HG03108 (cell line): ENCODE results near the gene CLDN15.

ENCODE experiments used
- ATAC-seq: cut with Tn5 transposase; IDR thresholded peaks from one replicate; pipeline ENCODE4 v1.9.1; 2021; ENCODE audit warnings: moderate library complexity; ENCODE audit not compliant: unreplicated experiment

Gene CLDN15

DNA sequence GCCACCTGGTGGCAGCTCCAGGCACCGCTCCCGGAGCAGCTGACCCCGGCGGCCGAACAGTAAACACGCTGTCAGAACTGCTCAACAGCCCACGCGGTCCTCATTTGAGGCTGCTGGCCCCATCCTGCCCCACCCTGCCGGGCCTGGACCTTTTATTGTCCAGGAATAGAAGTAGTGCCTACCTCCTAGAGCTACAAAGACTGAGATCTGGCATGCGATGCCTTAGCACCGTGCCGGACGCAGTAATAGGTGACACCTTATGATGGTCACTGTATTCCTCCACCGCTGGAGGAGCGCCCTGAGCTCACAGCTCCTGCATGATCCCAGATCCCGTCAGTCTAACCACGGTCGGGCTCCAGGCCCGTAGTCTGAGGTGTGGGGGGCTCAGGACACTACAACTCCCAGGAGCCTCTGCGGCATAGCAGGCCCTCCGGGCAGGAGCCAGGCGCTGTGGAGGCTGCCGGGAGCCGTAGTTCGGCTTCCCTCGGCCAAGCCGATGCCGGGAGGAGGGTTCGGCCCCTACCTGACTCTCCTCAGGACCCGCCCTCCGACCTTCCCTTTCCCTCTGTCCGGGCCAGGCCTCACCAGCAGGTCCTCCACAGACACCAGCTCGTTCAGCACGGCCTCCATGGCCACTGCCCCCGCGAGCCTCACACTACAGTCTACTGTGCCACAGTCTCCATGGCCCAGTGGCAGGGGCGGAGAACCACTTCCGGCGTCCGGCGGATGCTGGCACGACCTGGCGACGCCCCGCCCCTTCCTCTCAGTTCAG is 7.0 kb upstream of the CLDN15 start, which contains the start of gene FIS1:
Gene FIS1 (minus strand): TSS at position 707 of the 772 bp plus-strand sequence. CDS start 77 bp downstream, at position 630.
- ATAC-seq = peak; percentile 93

DNA sequence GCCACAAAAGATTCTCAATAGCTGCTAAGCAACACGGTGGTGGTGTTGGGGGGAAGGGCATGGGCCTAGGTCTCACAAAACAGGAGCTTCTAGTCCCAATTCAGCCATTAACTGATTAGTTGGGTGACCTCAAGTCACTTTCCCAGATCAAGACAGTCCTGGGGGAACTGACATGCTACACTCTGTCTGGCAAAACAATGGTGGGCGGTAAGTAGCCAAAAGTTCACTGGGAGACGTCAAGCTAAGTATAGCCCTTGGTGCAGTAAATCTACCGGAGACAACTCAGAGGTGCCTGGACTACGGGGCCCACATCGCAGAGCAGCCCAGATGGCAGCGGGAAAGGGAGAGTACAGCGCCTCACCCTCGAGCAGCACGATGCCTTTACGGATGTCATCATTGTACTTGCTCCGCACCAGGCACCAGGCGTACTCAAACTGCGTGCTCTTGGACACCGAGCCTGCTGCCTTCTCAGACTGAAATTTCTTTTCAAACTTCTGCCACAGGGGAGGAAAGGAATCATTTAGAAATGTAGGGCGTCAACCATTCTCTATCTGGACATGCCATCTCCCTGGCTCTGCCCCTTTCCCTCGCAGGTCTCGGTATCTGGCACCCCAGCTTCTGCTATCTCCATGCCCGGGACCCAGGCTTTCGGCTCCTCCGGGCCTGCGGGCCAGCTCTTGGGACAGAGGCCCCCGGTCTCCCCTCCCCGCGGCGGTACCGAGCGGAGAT is 6.2 kb upstream of the CLDN15 start:
- no peak for ATAC-seq

DNA sequence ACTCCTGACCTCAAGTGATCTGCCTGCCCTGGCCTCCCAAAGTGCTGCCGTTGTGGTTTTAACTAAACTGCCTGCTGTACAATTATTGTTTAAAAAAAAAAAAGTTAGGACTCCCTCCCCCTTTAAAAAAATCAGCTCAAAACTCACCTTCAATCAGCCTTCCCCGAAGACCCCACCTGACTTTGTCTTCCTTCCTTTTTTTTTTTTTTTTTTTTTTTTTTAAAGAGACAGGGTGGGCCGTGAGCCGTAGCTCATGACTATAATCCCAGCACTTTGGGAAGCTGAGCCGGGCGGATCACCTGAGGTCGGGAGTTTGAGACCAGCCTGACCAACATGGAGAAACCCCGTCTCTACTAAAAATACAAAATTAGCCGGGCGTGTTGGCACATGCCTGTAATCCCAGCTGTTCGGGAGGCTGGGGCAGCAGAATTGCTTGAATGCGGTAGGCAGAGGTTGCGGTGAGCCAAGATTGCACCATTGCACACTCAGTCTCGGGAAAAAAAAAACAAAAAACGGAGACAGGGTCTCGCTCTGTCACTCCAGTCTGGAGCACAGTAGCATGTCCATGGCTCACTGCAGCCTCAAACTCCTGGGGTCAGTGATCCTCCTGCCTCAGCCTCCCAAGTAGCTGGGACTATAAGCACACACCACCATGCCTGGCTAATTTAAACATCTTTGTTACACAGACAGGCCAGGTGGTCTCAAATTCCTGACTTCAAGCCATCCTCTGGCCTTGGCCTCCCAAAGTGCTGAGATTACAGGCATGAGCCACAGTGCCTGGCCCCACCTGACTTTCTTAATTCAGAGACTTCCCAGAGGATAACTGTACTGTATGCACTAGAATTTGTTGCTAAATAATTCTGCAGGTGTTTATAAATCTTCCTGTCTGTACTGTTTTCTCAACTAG is 4.1 kb upstream of the CLDN15 start:
- no peak for ATAC-seq

DNA sequence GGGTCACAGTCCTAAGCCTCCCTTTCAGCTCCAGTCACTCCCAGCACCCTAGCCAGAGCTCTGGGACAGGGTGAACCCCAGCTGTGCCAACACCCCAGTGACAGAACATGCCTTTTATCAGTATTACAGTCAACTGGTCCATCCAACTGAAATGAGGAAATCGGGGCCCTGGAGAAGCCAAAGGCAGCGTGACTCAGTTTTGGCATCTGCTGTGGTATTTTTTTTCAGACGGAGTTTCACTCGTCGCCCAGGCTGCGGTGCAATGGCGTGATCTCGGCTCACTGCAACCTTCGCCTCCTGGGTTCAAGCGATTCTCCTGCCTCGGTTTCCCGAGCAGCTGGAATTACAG is 3.4 kb upstream of the CLDN15 start:
- no peak for ATAC-seq

DNA sequence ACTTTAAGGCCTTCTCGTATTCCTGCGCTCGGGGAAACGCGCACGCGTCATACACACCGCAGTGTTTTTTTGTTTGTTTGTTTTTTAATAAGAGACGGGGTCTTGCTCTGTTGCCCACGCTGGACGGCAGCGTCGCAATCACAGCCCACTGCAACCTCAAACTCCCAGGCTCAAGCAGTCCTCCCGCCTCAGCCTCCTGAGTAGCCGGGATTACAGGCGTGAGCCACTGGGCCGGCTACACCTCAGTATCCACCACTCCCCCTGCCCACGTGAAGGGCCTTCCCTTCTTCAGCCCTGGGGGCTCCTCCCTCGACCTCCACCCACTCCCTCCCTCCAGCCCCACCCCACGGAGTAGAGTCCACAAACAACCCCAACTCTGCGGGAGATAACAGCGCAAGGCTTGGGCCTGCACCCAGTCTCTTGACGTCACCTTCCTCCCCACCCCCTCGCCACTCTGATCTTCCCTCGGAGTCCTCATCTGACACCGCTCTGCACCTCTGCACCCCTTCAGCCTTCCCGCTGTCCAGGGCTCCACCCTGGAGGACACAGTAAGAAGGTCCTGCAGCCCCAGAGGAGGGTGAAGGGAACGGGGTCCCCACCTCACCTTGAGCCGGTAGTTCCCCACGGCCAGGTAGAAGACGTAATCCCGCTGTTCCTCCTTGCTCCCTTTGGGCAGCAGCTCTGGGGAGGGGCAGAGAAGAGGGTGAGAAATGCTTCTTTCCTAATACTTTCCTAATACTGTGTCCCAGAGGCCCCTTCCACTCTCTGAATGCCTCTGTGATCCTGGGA is 2.8 kb upstream of the CLDN15 start:
- ATAC-seq = no peak

DNA sequence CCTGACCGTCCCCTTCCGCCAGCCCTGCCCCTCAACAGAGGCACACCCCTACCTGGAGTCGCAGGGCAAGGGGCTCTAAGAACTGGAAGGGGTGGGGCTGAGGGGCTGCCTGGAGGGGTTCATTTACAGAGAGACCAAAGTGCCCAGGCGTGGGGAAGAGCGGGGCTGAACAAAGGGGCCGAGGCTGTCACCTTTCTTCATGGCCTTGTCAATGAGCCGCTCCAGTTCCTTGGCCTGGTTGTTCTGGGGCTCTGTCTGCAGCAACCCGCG is 2.3 kb upstream of the CLDN15 start:
- no peak for ATAC-seq

DNA sequence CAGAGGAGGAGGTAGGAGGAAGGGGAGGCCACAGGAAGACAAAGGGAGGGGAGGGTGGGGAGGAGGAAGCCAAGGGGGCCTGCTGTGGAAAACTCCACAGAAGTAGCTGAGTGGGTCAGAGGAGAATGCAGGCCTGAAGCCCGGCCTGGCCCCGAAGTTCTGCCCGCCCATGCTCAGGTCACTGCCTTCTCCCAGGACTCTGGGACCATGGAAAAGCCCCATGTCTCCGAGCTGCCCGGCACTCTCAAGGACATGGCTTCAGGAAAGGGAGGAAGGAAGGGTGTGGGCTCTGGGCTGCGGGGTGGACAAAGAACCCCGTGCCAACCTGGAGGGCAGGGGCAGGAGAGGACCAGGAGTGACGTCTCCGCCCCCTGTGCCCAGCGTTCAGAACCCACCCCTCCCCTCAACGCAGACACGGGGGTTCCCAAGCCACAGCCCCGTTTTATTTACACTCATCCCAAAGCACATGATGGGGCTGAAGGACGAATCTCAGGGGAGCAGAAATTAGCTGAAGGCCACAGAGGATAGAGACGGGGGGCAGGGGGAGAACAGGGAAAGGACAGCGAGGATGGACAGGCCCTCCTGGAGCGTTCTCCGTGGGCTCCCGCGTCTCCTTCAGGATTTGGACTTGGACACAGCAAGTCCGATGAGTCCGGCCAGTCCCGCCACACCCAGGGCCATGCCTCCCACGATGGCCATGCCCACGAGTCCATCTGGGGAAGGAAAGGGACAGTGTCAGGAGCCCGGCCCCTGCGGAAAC is 1.8 kb upstream of the CLDN15 start:
- ATAC-seq = no peak

DNA sequence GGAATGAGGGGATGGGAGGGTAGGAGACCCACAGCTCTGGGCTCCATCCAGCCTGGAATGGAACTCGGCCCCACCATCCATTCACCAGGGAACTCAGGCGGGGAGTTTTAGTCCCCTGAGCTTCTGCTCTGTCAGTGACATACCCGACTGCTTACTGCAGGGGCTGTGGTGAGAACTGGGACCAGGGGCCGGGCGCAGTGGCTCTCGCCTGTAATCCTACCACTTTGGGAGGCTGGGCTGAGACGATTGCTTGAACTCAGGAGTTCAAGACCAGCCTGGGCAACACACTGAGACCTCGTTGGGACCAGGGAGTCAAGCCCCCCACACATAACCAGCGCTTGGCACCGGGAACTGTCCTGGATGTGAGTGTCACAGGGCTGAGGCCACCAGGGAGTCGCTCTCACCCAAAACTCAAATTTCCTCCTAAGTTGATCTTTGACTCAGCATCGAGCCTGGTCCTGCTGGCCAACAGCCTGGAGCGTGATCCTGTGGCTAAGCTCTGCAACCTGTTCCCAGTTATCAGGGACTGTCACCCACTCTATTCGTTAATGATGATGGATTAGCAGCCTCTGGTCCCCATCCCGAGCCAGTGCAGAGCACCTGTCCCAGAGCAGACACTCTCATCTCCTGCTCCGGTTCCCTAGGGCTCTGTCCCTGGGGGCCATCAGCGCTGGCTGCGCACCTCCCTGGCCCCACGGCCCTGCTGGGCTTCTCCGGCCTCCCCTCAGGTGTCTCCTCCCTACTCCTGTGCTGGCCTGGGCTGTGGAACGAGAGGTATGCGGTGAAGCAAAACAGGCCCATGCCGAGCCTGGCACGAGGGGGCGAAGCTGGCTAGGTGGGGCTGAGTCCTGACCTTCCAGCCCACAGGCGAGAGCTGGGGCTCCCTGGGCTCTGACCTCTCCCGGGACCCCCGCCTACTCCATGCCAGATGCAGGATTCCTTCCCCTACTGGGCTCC is 902 bp upstream of the CLDN15 start:
- ATAC-seq = no peak

DNA sequence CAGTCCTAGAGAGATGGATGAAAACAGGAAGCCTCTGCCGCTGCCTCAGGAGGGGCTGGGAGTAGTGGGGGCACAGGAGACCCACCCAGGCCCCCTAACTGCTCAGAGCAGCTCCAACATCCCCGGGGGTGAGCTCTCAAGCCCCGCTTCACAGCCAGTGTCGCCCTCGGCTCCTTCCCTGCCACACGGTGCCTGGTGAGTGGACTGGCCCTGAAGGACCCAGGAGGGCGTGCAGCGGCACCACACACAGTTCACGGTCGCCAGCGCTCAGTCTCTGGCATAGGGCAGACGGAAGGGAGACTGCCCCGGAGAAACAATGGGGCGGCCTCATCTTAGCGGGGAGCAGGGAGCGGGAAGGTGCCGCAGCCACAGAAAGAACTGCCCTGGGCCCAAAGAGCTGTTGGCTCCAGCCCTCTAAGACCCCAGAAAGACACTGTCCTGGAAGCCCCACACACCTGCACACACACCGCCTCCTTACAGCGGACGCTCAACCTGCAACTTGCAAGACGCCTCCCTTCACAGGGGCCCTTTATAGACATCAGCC is 1.2 kb downstream of the CLDN15 start:
- ATAC-seq = no peak

DNA sequence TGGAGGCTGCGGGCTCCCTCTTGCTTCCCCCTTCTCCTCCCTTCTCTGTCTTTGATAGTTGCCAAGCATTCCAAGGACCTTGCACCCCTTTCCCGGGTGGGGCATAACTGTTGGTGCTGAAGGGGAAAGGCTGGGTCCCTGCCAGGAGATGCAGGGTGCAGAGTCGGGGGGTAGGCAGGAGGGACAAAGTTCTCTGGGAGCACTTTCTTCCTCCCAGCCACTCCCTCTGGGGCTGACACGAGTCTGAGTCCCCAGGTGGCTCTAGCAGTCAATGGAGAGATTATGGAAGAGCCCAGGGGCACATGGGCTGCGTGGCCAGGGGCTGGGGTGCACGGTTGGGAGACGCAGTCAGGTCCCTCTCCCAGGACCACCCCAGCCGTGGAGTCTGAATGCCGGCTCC is 2.1 kb downstream of the CLDN15 start:
- ATAC-seq = no peak

DNA sequence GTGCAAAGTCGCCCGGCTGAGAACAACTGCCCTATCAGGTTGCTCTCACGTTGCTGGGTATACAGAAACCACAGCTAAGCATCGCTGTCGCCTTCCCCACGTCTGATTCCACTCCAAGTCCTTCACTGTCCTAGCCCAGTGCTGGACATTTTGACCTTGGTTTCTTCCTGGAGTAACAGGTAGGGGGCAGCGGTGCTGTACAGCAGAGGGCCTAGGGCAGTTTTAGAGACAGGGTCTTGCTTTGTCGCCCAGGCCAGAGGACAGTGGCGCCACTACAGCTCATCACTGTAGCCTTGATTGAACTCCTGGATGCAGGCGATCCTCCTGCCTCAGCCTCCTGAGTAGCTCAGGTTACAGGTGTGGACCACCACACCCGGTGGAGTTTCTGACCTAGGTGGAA is 2.6 kb downstream of the CLDN15 start:
- ATAC-seq = no peak

DNA sequence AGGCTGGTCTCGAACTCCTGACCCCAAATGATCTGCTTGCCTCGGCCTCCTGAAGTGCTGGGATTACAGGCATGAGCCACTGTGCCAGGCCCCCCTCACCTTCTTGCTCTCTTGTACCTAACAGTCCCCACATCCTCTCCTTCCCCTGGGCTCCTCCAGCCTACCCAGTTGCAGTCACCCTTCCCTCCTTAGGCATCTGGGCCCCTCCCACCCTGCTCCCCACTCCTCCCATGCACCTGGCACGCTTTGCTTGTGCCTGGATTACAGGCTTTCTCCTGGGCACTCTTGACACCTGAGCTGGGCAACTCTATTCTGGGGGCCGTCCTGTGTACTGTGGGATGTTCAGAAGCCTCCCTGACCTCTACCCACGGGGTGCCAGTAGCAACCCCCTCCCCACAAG is 3.0 kb downstream of the CLDN15 start:
- ATAC-seq = no peak

DNA sequence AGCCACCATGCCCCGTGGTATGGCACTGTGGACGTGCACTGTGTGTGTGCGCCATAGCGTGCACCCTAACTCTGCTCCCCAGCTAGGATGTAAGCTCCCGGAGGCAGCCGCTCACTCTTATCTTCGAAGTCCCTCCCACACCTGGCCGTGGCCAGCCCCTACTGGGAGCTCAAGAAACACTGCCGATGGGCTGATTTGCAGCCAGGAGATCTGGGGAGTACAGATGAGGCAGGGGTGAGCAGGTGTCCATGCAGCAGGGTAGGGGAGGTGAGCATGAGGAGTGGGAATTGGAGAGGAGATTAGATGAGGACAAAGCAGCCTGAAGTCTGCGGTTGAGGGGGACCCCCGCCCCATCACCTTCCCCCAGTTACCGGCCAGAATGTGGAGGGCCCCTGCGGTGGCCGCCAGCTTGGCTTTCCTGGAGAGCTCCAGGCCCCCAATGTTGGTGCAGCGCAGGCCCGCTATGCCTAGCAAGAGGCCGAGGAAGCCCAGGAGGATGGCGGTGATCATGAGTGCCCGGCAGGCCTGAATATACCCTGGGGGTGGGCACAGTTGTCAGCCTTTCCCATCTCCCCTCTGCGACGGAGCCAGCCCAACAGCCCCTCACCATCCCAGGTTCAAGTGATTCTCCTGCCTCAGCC is 3.6 kb downstream of the CLDN15 start:
- ATAC-seq = no peak

DNA sequence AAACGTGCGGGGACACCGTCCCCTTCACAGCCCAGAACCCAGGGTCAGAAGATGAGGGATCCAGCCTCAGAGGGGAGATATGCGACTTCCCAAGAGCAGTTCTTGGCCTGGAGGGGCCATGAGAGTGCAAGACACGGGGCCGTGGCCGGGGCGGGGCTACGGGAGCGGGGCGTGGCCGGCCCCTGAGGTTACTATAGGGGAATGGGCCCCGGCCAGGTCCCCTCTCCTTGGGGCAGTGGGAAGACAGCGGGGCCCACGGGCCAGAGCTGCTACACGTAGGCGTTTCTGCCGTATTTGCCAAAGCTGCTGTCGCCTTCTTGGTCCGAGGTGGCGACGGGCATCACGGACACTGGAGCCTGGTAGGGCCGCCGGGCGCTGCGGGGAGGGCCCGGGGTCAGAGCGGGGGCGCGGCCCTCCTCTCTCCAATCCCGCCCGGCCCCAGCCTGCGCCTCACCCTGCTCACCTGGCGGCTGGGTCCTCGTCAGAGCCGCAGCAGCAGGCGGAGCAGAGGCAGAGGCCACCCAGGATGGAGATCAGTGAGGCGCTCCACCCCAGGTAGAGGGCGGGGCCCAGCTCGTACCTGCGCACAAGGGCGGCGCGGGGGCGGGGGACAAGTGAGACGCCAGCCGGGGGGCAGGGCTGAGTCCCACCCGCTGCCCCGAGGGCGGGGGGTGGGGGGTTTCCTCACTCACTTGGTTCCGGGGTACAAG is 5.3 kb downstream of the CLDN15 start:
- ATAC-seq = no peak

DNA sequence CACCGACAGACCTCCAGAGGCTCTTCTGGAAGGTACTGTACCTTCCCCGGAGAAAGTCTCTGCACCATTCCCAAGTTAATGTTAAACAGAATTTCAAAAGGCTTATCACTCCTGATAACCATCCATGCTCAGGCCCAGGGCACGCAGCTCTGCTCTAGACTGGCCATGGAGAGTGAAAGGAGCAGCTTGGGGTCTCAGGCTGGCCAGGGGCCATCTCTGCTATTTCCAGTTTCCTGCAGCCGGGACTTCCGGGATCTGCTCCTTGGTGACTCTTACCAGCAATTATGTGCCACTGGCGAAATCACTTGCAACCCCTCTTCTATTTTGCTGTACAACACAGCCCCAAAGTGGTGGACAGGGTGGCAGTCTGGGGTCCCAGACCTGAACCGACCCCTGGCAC is 6.0 kb downstream of the CLDN15 start:
- ATAC-seq = no peak

DNA sequence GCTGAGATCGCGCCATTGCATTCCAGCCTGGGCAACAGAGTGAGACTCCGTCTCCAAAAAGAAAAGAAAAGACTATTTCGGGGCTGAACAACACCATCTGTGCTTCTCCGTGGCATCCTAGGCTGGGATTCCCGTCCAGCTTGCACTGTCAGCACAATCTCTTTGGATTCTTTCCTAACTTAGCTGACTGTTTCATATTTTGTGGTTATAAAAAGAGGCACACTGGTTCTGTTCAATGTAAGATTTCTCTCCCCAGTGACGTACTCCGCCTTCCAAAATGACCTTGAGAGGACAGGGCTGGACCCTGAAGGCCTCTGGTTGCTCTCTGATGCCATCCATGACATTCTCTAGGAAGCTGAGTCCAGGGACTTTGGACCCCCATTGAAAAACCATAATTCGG is 10.9 kb downstream of the CLDN15 start:
- ATAC-seq = no peak

DNA sequence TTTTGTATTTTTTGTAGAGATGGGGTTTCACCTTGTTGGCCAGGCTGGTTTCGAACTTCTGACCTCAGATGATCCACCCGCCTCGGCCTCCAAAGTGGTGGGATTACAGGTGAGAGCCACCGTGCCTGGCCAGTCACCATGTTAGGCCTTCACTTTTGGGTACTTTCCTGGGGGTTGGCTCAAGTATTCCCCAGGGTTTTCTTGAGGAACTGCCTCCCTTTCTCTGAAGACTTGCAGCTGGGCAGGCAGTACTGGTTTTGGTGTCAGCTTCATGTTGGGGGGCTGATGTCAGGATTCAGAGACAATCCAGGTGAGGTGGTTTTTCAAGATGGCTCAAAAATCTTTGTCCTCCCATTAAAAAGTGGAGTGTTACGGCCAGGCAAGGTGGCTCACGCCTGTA is 12.0 kb downstream of the CLDN15 start:
- ATAC-seq = no peak

DNA sequence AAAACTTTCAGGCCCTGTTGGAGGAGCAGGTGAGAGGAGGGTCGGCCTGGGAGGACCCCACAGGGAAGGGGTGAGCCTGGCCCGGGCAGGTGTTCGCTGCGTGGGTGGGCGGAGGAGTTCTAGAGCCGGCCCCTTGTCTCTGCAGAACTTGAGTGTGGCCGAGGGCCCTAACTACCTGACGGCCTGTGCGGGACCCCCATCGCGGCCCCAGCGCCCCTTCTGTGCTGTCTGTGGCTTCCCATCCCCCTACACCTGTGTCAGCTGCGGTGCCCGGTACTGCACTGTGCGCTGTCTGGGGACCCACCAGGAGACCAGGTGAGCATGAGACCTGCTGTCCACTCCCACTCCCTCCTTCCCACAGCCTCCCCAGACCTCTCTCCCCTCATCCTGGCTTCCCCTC is 14.1 kb downstream of the CLDN15 start:
- no peak for ATAC-seq
